Type B pancreatic cell (in vitro differentiated cells): Measurements from ENCODE around the gene CRIP3. TPM values are rescaled to one million over a fixed set of nuclear protein-coding genes. Genes with fewer than 3 reads are reported as not detected.
"Not testable (repeated sequence)": the region's sequence is repeated elsewhere in the genome, so short reads cannot be mapped to it uniquely, and the experiment has no call there.

Source experiments
- DNase-seq: peaks from one replicate; pipeline ENCODE4 v3.0.0; 2021; ENCODE audit warnings: mixed read lengths; ENCODE audit not compliant: unreplicated experiment; ENCODE audit errors: extremely low spot score
- H3K27ac Mint-ChIP-seq: 2 replicates; pipeline ENCODE4 v1.8.0; 2021; ENCODE audit warnings: mild to moderate bottlenecking, mixed read lengths
- H3K27me3 Mint-ChIP-seq: 2 replicates; pipeline ENCODE4 v1.8.0; 2021; ENCODE audit warnings: mixed read lengths
- H3K36me3 Mint-ChIP-seq: 2 replicates; pipeline ENCODE4 v1.8.0; 2021; ENCODE audit warnings: mixed read lengths
- H3K4me1 Mint-ChIP-seq: one replicate; pipeline ENCODE4 v1.8.0; 2021; ENCODE audit warnings: mixed read lengths; ENCODE audit not compliant: unreplicated experiment
- H3K4me3 Mint-ChIP-seq: 2 replicates; pipeline ENCODE4 v1.8.0; 2021; ENCODE audit warnings: mild to moderate bottlenecking, mixed read lengths
- H3K9me3 Mint-ChIP-seq: 2 replicates; pipeline ENCODE4 v1.8.0; 2021; ENCODE audit warnings: mixed read lengths
- total RNA-seq: library from RNA; stranded (reverse); gene quantifications from 2 replicates; pipeline ENCODE4 v1.2.1, GENCODE V29; 2021; ENCODE audit warnings: low replicate concordance
- TF ChIP-seq, protein P1 (sequence below): fragments of 200-600 bp; sonication (generic); conservative IDR thresholded peaks from 2 replicates; pipeline ENCODE4 v1.5.0; 2021; ENCODE audit warnings: antibody characterized with exemption, mild to moderate bottlenecking

Gene CRIP3
- total RNA-seq, 1 donor from 2014 or later: 2.9 TPM

DNA sequence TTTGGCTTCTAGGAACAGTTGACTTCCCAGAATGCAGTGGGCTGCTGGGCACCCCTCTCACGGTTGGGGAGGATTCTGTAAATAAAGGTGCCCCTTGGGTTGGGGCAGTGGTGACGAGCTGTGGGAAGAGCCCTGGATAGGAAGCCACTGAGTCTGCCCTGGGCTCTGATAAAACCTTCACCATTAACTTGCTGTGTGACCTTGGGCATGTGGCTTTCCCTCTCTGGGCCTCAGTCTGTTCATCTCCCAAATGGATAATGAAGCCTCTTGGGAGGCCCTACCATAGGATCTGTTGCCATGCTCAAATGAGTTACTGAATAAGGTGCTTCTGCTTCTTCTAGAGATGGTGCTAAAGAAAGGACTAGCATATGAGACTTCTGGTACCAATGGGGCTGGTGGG lies 3.7 kb downstream of the CRIP3 start:
- no peak overlapping the region for H3K27ac Mint-ChIP-seq
- H3K4me1 Mint-ChIP-seq: peaks cover 7% of the 10 kb centered on the region
- no peak overlapping the region for H3K4me3 Mint-ChIP-seq
- peaks cover 16% of the 10 kb centered on the region for H3K27me3 Mint-ChIP-seq
- no peak for DNase-seq
- no peaks in the 10 kb centered on the region for H3K9me3 Mint-ChIP-seq
- H3K36me3 Mint-ChIP-seq: no peaks in the 10 kb centered on the region
- TF ChIP-seq, protein P1, sequence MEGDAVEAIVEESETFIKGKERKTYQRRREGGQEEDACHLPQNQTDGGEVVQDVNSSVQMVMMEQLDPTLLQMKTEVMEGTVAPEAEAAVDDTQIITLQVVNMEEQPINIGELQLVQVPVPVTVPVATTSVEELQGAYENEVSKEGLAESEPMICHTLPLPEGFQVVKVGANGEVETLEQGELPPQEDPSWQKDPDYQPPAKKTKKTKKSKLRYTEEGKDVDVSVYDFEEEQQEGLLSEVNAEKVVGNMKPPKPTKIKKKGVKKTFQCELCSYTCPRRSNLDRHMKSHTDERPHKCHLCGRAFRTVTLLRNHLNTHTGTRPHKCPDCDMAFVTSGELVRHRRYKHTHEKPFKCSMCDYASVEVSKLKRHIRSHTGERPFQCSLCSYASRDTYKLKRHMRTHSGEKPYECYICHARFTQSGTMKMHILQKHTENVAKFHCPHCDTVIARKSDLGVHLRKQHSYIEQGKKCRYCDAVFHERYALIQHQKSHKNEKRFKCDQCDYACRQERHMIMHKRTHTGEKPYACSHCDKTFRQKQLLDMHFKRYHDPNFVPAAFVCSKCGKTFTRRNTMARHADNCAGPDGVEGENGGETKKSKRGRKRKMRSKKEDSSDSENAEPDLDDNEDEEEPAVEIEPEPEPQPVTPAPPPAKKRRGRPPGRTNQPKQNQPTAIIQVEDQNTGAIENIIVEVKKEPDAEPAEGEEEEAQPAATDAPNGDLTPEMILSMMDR: no peak

DNA sequence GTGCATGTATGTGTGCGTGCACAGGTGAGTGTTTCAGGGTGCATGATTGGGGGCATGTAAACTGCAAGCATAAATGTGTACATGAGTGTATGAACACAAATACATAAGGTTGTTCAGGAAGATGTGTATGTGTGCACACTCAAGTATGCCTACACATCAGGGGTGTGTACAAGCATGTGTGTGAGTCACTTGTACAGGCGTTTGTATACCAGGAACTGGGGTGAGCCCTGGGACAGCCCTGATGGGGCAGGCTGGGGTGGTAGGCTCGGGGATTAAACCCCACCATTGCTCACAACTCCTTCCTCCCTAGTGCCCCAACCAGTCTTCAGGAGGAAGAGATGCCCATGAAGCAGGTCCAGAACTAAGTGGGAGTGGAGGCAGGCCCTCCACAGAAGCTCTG lies 4.3 kb downstream of the CRIP3 start:
- H3K36me3 Mint-ChIP-seq: no peaks in the 10 kb centered on the region
- H3K4me1 Mint-ChIP-seq: peaks cover 7% of the 10 kb centered on the region
- no peaks in the 10 kb centered on the region for H3K9me3 Mint-ChIP-seq
- H3K27me3 Mint-ChIP-seq: peaks cover 17% of the 10 kb centered on the region
- TF ChIP-seq, protein P1: no peak
- no peak overlapping the region for H3K27ac Mint-ChIP-seq
- no peak overlapping the region for H3K4me3 Mint-ChIP-seq
- no peak for DNase-seq

DNA sequence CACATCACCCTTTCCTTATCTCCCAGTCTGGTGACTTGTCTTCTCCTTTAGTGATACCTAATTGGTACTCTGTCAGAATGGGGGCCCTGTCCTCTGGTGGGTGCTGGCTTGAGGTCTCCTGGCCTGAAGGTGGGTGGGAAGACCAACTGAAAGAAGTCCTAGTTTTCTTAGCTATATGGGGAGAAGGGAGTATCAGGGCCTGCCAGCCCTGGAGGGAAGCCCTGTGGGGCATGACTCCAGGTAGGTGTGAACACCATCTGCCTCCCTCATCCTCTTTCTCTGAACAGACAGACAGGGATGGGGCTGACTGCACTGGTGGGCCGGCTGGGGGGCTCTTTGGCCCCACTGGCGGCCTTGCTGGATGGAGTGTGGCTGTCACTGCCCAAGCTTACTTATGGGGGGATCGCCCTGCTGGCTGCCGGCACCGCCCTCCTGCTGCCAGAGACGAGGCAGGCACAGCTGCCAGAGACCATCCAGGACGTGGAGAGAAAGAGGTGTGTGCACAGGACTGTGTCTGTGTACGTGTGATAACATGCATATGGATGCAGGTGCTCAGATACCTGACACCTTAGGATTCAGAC lies 4.8 kb downstream of the CRIP3 start:
- Mint-ChIP-seq H3K27me3 (peaks cover 13% of the 10 kb centered on the region), H3K36me3 (no peaks in the 10 kb centered on the region), H3K9me3 (no peaks in the 10 kb centered on the region), H3K27ac (no peak overlapping the region), H3K4me1 (peaks cover 2% of the 10 kb centered on the region), H3K4me3 (no peak overlapping the region)
- peak; percentile 58 for DNase-seq
- TF ChIP-seq, protein P1: no peak

DNA sequence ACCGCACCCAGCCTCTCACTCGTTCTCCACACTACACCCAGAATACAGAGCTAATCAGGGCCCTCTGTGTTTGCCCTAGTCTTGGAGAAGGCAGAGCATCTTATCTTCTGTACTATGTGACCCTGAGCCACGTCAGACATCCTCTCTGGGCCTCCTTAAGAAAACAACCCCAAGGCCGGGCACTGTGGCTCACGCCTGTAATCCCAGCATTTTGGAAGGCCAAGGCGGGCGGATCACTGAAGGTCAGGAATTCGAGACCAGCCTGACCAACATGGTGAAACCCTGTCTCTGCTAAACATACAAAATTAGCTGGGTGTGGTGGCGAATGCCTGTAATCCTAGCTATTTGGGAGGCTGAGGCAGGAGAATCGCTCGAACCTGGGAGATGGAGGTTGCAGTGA lies 5.6 kb downstream of the CRIP3 start:
- peak; percentile 25 for DNase-seq
- H3K4me3 Mint-ChIP-seq, H3K27ac Mint-ChIP-seq, H3K36me3 Mint-ChIP-seq, H3K9me3 Mint-ChIP-seq, H3K4me1 Mint-ChIP-seq: not testable (repeated sequence)
- H3K27me3 Mint-ChIP-seq: peaks cover 12% of the 10 kb centered on the region

DNA sequence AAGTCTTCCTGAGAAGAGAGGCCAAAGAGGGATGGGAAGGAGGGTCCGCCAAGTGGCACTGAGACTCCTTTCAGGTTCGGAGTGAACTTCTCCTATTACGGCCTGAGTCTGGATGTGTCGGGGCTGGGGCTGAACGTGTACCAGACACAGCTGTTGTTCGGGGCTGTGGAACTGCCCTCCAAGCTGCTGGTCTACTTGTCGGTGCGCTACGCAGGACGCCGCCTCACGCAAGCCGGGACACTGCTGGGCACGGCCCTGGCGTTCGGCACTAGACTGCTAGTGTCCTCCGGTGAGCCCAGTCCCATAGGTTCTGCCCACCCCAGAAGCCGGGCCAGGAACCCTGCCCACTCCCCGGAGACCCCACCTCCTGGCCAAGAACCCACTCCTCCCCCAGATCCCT lies 6.5 kb downstream of the CRIP3 start:
- no peak overlapping the region for H3K27ac Mint-ChIP-seq
- TF ChIP-seq, protein P1: no peak

DNA sequence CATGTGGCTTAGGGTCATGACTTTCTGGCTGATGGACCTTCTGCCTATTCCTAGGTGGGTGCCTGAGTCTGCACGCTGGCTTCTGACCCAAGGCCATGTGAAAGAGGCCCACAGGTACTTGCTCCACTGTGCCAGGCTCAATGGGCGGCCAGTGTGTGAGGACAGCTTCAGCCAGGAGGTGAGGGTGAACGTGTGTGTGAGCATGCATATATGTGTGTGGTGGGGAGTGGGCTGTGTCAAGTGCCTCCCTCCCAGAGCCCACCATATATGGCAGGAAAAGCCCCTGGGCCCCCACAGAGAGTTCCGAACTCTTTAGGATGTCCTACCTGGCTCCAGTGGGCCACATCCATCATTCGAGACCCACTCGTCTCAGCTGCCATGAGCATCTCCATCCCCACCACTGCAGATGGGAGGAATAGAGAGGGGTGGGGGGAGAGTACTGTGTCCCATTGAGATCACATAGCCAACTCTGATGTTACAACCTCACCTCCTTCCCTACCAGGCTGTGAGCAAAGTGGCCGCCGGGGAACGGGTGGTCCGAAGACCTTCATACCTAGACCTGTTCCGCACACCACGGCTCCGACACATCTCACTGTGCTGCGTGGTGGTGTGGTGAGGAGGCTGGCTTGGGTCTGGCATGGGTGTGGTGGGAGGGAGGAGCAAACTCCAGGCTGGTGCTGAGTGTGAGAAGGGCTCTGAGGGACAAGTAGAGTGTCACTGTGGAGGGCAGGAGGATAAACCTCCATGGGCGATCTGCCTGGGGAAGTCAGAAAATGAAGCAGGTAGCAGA lies 7.3 kb downstream of the CRIP3 start:
- Mint-ChIP-seq H3K36me3 (no peaks in the 10 kb centered on the region), H3K4me3 (no peak overlapping the region), H3K9me3 (no peaks in the 10 kb centered on the region), H3K27me3 (peaks cover 20% of the 10 kb centered on the region), H3K27ac (no peak overlapping the region), H3K4me1 (no peaks in the 10 kb centered on the region)
- TF ChIP-seq, protein P1: no peak
- DNase-seq: peak; percentile 60

More for the DNA sequence above, 6.5 kb downstream of the CRIP3 start:
- H3K4me3 Mint-ChIP-seq: no peak overlapping the region
- H3K9me3 Mint-ChIP-seq: no peaks in the 10 kb centered on the region
- H3K4me1 Mint-ChIP-seq: no peaks in the 10 kb centered on the region
- DNase-seq: peak; percentile 52
- H3K36me3 Mint-ChIP-seq: no peaks in the 10 kb centered on the region
- H3K27me3 Mint-ChIP-seq: peaks cover 12% of the 10 kb centered on the region
